Neuronal stem cell (in vitro differentiated cells): Measurements from ENCODE around the gene RNF224.

ENCODE experiments used
- DNase-seq: peaks from one replicate; pipeline ENCODE4 v3.0.0-alpha.2; 2013; ENCODE audit warnings: low spot score
- H2AFZ ChIP-seq: one replicate; pipeline ENCODE4 v1.6.1; 2013; ENCODE audit warnings: mild to moderate bottlenecking, low read length, inconsistent platforms
- H2AK5ac ChIP-seq: 2 replicates; pipeline ENCODE4 v1.6.1; 2013; ENCODE audit warnings: low read depth, mild to moderate bottlenecking, inconsistent platforms, low read length, moderate library complexity, mixed read lengths
- H2BK120ac ChIP-seq: 2 replicates; pipeline ENCODE4 v1.6.1; 2013; ENCODE audit warnings: low read depth, mild to moderate bottlenecking, inconsistent platforms, low read length, moderate library complexity, mixed read lengths
- H2BK12ac ChIP-seq: one replicate; pipeline ENCODE4 v1.6.1; 2013; ENCODE audit warnings: low read length, inconsistent platforms
- H2BK15ac ChIP-seq: 2 replicates; pipeline ENCODE4 v1.6.1; 2013; ENCODE audit warnings: mild to moderate bottlenecking, low read length, inconsistent platforms, mixed read lengths
- H2BK5ac ChIP-seq: one replicate; pipeline ENCODE4 v1.6.1; 2013; ENCODE audit warnings: inconsistent platforms, mild to moderate bottlenecking, low read length, moderate library complexity
- H3K14ac ChIP-seq: one replicate; pipeline ENCODE4 v1.6.1; 2013; ENCODE audit warnings: low read length, inconsistent platforms
- H3K18ac ChIP-seq: 2 replicates; pipeline ENCODE4 v1.6.1; 2013; ENCODE audit warnings: low read length, inconsistent platforms
- H3K23ac ChIP-seq: 2 replicates; pipeline ENCODE4 v1.6.1; 2013; ENCODE audit warnings: low read depth, mild to moderate bottlenecking, mixed read lengths, low read length, inconsistent platforms; ENCODE audit not compliant: poor library complexity
- H3K27ac ChIP-seq: replicated peaks from 3 replicates; pipeline ENCODE4 v1.5.1; 2013; ENCODE audit warnings: low read length, inconsistent platforms
- H3K27me3 ChIP-seq, 3 experiments: 2 replicates each; pipeline ENCODE4 v1.6.1; 2013; ENCODE audit warnings: low read length in 3 of 3, mild to moderate bottlenecking in 2 of 3, inconsistent platforms in 1 of 3, low read depth in 1 of 3, mixed read lengths in 1 of 3, moderate library complexity in 1 of 3; ENCODE audit not compliant: control insufficient read depth in 3 of 3, insufficient read depth in 3 of 3
- H3K36me3 ChIP-seq, 2 donors: replicated peaks in 1 of 2; 2 replicates each; pipeline ENCODE4 v1.6.1; 2013; ENCODE audit warnings: low read length in 2 of 2; ENCODE audit not compliant: control insufficient read depth in 2 of 2, insufficient read depth in 2 of 2
- H3K4ac ChIP-seq: 2 replicates; pipeline ENCODE4 v1.6.1; 2013; ENCODE audit warnings: inconsistent platforms, mild to moderate bottlenecking, low read length, moderate library complexity
- H3K4me1 ChIP-seq, 2 donors: 1 replicate in 1 of 2; 2 replicates in 1 of 2; pipeline ENCODE4 v1.6.1; 2013; ENCODE audit warnings: low read length in 2 of 2, low read depth in 1 of 2; ENCODE audit not compliant: control insufficient read depth in 2 of 2, insufficient read depth in 1 of 2
- H3K4me2 ChIP-seq: one replicate; pipeline ENCODE4 v1.6.1; 2013; ENCODE audit warnings: mild to moderate bottlenecking, low read length, inconsistent platforms; ENCODE audit not compliant: insufficient read depth, poor library complexity, severe bottlenecking
- H3K4me3 ChIP-seq, 2 donors: 2 replicates each; pipeline ENCODE4 v1.5.1; 2013; ENCODE audit warnings: low read length in 2 of 2, mild to moderate bottlenecking in 2 of 2, inconsistent platforms in 1 of 2, moderate library complexity in 1 of 2
- H3K79me1 ChIP-seq: one replicate; pipeline ENCODE4 v1.6.1; 2013; ENCODE audit warnings: low read depth, mild to moderate bottlenecking, inconsistent platforms, low read length, moderate library complexity
- H3K9ac ChIP-seq: one replicate; pipeline ENCODE4 v1.6.1; 2013; ENCODE audit warnings: mild to moderate bottlenecking, low read depth, low read length, inconsistent platforms; ENCODE audit not compliant: poor library complexity
- H3K9me3 ChIP-seq, 2 donors: replicated peaks in 1 of 2; 2 replicates each; pipeline versions ENCODE3 to v1.6.1; 2013; ENCODE audit warnings: low read length in 2 of 2, mild to moderate bottlenecking in 2 of 2, inconsistent platforms in 1 of 2, low read depth in 1 of 2, mixed read lengths in 1 of 2, moderate library complexity in 1 of 2; ENCODE audit not compliant: control insufficient read depth in 2 of 2, insufficient read depth in 1 of 2
- H4K8ac ChIP-seq: one replicate; pipeline ENCODE4 v1.6.1; 2013; ENCODE audit warnings: low read depth, mild to moderate bottlenecking, inconsistent platforms, low read length, moderate library complexity
- H4K91ac ChIP-seq: one replicate; pipeline ENCODE4 v1.6.1; 2013; ENCODE audit warnings: low read length, low read depth, mild to moderate bottlenecking, inconsistent platforms; ENCODE audit not compliant: poor library complexity
- WGBS, 2 donors: extraction: QIAGEN DNeasy Blood & Tissue Kit; methylation state at CpG; one replicate each; pipeline ENCODE4 v1.1.7; 2013; ENCODE audit warnings: missing lambda C conversion rate in 2 of 2, mixed read lengths in 1 of 2; ENCODE audit not compliant: insufficient read length in 2 of 2, insufficient replicate concordance in 1 of 2; ENCODE audit errors: extremely low coverage in 2 of 2; 5-methylcytosine and 5-hydroxymethylcytosine counted together

The RNF224 gene

DNA sequence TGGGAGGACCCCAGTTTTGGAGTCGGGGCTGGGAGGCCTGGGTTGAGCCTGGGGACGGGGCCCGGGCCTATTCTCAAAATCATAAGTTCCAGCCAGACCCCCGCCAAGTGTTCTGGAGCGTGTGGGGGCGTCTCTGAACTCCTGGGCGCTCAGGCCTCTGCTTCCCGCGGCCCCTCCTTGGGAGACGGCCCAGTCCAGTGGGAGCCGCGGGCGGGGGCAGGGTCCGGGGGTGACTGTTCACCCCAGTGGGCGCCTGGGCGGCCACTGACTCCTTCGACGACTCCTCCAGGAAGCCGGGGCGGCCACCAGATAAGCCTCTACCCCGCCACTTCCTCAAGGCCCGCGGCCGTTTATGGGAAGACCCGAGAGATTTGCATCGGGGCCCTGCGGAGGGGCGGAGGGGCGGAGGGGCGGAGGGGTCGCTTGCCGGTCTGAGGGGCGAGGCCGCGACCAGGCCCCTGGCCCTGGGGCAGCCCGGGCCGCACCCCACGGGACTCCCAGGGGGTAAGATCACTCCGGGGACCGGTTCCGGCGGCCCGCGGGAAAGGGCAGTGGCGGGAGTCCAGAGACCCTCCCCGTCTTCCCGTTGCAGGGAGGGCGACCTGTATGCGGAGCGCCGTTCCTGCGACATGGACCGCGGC lies 50.9 kb downstream of the RNF224 start:
- peak overlapping the region; percentile 93 for H3K18ac ChIP-seq
- WGBS, 2 donors: no CpG with 5 or more reads among the region's 54 CpGs

More for the DNA sequence above, 50.9 kb downstream of the RNF224 start:
- Histone ChIP-seq H2BK120ac (peak overlapping the region; percentile 94), H2AK5ac (peak overlapping the region; percentile 97), H4K8ac (peak overlapping the region; percentile 65), H2BK12ac (peak overlapping the region; percentile 73), H2AFZ (no peak overlapping the region), H3K23ac (peak overlapping the region; percentile 99), H3K36me3 (peaks cover 10 to 14% of the 10 kb centered on the region in 2 donors), H2BK5ac (peak overlapping the region; percentile 75), H3K4me3 (peak overlapping the region in 1 of 2 donors; percentile 69), H3K27ac (peak overlapping the region; percentile 54), H3K27me3 (peaks cover 0 to 39% (median 9%) of the 10 kb centered on the region in 3 experiments), H2BK15ac (peak overlapping the region; percentile 75), H3K14ac (no peak overlapping the region), H3K4me2 (peak overlapping the region; percentile 57), H4K91ac (no peak overlapping the region), H3K79me1 (peaks cover 7% of the 10 kb centered on the region), H3K9me3 (peaks cover 3 to 12% of the 10 kb centered on the region in 2 donors), H3K4me1 (peaks cover 11 to 23% of the 10 kb centered on the region in 2 donors), H3K4ac (peak overlapping the region; percentile 53), H3K9ac (peak overlapping the region; percentile 77)
- DNase-seq: no peak
